GM19467 (cell line): Measurements from ENCODE around the gene CFAP157.

Experiments used
- ATAC-seq: cut with Tn5 transposase; IDR thresholded peaks from one replicate; pipeline ENCODE4 v1.9.1; 2021; ENCODE audit warnings: mild to moderate bottlenecking, moderate library complexity; ENCODE audit not compliant: unreplicated experiment

CFAP157 gene

DNA sequence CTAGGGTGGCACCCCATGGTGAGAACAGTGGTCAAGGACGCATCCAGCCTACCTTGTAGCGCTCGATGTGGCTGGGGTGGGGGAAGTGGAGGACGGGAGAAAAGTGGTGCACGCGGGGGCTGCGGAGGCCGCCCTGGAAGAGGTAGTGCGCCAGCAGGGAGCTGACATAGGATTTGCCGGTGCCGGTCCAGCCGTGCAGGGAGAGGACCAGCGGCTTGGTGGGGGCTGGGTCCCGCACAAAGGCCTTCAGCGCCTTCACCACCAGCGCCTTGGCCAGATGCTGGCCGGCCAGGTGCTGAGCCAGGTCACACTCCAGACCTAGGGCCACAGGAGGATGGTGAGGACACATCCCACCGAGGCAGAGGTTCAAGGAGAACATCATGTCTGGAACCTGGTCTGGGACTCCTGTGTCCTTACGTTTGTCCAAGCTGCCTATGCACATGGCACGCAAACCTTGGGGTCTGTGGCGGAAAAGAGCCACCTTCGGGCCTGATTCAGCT is 27.5 kb downstream of the CFAP157 start:
- ATAC-seq: no peak

DNA sequence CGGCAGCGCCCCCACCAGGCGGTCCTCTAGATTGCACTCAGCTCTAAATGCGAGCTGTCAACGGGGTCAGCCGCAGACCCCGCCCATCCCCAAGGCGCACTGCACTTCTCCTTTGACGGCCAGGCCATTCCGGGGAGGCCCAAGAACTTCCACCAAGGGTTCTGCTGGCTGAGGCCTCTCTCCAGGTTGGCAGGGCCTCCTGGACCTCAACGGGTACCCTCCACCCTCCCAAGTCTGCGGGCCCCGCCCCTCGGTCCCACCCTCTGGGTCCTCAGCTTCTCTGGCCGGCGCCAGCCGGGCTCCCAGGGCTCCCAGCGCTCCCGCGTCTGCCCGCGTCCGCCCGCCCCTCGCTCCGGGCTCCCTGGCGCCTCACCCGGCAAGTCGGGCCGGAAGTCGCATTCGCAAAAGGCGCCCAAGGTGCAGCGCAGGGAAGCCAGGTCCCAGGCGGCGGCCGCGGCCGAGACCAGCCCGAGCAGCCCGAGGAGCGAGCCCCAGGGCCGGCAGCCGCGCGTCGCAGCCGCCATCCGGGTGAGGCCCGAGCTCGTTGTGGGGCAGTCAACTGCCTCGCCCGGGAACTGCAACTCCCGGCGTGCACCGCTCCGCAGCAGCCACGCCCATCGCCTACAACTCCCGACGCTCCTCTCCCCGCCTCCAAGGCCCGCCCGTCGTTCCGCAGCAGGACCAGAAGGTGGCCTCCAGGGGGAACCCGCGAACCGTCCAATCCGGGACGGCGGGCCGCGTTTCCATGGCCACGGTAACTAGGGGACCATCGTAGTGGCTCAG is 28.1 kb downstream of the CFAP157 start, which contains the start of gene TOR2A:
TOR2A (minus strand) TSS at position 548 of the 783 bp plus-strand sequence; CDS start at position 524, 24 bp downstream.
- ATAC-seq: peak; percentile 85

DNA sequence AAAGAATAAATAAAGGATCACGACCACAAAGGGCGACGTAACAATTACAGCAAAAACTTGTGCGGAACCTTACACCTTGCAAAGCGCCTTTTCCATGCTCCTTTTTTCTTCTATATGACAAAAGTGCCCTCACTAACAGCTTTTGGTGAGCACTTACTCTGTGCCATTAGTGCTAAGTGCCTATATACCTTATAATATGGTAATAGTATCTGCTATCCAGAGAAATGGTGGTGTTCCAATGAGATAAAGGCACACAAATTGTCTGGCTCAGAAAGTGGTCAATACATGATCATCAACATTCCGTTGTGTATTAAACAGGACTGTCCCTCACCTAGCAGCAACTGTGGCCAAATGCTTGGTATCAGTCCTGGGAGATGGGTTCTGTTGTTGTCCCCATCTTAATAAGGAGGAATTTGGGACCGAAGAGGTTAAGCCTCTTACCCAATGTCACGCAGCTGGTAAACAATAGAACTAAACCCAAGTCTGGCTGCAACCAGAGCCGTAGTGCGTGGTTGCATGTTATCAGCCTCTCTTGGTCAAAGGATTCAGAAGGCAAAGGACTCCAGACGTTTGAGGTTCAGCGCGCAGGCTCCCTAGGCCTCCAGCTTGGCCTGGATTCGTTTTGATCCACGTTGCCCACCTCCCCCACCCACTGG is 28.9 kb downstream of the CFAP157 start:
- no peak for ATAC-seq

DNA sequence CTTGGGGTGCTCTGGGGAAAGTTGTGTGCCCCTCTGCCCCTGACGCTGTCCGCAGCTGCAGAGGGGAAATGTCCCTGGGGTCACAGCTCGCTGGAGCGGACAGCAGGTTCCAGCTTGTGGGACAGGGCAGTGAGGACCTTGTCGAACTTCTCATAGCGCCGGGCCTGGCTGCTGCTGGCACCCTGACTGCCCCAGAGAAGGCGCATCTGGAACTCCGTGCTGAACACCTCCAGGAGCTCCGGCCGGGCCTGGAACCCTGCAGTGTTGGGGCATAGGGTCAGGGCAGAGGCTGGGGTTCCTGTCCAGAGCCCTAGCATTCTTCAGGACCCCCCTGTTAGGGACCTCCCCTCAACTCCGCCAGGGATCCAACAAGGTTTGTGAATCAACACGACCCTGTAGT is 31.9 kb downstream of the CFAP157 start:
- ATAC-seq: no peak

DNA sequence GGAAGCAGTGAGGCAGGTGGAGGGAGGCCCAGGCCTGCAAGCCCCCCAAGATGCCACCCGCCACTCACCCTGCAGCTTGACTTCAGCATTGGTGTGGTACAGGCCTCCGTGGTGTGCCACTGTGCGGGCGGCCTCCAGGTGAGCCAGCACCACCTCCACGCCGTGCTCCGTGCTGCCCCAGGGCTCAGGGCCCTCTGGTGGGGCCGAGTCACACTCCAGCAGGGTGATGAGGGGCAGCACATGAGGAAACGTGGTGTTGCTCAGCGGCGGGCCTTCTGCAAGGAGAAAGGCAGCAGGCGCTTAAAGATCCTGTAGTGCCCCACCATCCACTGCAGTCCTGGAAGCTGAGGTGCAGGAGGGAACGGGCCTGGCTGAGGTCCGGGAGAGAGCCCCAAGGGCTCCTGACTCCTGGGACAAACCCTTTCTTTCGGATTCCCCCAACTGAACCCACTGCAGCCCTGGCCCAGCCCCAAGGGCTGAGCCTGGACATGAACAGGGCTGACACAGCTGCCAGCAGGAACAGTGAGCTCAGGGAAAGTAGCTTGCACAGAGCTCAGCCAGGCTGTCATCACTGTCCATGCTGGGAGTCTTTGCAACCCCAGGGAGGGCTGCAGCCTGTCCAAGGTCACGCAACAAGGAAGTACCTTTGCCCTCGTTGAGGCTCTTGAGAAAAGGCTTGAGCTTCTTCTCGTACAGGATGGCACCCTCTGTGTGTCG is 33.0 kb downstream of the CFAP157 start:
- ATAC-seq: no peak

DNA sequence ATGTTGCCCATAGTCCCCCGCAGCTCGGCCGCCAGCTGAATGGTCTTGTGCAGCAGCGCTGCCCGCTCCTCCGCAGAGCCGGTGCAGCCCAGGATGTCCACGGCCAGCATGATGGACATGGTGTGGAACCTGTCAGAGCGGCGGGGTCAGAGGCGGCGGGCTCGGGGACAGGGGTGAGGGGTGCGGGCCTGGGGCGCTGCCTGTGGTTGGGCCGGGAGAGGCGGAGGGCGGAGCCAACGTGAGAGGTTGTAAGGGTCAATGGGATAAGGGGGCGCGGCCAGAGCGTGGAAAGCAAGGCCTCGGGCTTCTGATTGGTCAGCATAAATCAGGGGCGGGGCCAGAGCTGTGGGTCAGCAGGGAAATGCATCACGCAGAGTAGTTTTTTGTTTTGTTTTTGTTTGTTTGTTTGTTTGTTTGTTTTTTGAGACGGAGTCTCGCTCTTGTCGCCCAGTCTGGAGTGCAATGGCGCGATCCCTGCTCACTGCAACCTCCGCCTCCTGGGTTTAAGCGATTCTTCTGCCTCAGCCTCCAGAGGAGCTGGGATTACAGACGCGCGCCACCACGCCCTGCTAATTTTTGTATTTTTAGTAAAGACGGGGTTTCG is 35.1 kb downstream of the CFAP157 start:
- no peak for ATAC-seq

DNA sequence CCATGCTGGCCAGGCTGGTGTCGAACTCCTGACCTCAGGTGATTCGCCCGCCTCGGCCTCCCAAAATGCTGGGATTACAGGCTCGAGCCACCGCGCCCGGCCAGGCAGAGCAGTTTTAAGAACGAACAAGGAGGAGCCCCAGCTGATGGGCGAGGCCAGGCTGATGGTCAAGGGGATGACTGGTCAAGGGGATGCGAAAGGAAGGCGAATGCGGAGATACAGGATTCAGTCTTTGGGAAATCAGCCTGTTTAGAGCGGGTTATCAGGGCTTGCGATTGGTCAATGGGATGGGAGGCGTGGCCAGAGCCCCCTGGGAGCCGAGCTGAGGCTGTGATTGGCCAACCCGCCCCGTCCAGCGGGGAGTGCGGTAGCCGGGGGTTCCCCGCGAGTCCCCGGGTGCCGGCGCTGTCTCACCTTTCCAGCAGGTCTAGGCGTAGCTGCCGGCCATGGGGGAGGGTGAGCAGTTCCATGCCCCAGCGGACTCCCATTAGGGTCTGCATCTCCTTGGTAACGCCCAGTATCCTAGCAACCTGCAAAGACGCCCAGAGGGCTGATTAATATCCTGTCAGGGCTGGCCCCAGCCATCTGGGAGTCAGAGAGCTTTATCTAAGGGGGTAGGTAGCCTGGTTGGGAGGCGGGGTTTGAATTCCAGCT is 35.8 kb downstream of the CFAP157 start:
- ATAC-seq: no peak

DNA sequence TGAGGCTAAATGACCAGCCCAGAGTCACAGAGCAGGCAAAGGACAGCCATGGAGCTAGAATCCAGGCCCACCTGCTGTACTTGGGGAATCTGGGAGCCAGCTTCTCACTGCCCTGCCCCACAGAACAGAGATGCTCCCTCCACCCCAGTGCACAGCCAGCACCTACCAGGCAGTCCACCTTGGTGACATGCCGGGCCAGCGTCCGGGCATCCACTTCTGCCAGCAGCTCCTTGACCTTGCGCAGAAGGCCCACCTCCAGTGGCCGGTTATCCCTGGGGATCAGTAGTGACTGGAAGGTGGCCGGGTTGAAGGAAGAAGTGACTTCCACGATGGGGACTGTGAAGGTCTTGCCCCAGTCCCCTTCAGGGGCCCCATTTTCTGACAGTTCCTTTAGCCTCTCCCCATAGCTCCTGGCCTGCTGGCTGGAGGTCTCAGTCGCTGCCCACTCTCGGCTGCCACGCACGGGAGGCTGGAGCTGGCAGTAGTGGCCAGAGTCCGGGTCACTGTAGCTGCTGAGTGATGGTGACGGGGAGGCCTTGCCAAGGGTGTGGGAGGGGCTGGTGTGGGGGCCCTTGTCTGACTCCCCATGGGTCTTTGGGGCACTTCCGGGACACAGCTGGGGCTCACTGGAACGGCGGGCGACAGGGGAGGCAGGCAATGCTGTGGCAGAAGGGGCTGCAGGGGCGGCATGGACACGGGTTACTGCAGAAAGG is 37.8 kb downstream of the CFAP157 start:
- ATAC-seq: no peak

DNA sequence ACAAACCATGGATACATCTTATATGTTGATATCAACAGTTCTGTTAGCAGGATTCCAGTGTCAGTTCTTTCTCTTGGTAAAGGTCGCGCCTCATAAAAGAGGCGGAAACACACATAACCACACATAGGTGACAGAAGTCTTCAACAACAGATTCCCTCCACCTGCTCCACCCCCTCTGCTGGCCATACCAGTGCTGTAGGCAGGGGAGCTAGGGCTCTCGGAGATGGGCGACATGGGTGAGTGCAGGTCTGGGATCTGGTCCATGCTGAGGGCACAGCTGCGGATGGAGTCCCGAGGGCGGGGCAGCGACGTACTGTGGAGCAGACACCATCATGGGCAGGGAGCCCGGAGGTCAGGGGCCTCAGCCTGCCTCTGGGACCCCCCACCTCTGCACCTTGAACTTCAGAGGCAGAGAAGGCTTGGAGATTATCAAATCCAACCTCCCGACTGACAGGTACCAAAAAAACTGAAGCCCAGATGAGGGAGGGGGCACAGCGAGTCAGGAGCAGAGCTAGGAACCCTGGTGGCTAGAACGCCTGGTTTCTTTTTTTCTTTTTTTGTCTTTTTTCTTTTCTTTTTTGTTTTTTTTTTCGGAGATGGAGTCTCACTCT is 40.3 kb downstream of the CFAP157 start:
- no peak for ATAC-seq

DNA sequence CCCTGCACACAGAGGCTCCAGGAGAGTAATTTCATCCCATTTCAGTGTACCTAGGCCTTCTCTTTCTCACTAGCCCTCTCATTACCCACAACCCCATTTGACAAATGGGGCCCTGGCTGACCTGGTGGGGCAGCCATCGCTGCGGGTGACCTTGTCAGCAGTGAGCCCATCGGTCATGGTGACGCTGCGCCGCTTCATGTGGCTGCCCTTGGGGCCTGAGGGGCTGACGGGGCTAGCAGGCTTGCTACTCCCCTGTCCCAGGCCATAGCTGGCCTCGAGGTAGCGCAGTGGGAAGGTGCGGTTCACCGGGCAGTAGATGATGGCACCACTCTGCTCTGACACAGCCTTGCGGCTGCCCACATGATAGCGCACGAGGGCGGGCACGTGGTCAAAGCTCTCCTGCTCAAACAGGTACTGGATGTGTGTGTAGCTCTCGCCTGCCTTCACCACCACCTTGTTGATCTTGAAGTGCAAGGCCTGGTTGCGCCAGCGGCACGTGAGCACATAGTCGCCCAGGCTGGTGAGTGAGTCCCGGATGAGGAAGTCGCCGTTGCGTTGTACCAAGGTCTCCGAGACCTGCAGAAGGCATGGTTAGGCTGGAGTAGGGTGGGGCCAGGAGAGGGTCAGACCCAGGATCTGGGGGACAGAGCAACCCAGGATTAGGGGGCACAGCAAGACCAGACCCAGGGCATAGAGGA is 42.5 kb downstream of the CFAP157 start:
- ATAC-seq: no peak

DNA sequence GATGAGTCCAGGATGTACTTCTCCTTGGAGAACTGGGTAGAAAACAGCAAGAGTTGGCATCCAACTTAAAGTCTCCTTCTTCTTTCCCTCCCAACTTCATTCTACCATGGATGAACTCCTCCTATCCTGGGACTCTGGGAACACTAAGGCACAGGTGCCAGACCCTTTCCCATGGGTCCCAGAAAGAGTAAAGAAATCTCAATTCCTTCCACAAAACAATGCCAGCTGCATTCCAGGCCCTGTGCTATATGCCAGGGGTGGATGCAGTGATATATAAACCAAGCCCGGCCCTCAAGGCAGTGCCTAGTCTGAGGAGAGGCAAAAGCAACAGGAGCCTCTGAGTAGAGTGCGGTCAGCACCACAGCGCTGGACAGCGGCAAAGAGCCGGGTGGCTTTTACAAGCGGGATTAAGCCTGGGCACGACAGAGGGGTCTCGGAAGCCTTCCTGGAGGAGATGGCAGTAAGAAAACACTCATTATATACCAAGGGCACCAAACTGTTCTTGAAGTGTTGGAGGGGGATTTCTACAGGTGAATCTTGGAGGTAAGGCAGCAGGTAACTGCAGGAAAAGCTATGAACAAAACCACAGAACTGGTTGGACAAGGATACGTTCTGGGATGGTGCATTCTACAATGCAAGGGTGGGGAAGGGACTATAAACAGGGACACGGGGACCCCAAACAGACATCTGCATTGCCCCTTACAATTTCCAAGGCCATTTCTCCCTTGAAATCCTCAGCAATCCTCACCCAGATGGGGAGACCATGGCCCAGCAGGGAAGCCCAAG is 44.7 kb downstream of the CFAP157 start:
- ATAC-seq: no peak

DNA sequence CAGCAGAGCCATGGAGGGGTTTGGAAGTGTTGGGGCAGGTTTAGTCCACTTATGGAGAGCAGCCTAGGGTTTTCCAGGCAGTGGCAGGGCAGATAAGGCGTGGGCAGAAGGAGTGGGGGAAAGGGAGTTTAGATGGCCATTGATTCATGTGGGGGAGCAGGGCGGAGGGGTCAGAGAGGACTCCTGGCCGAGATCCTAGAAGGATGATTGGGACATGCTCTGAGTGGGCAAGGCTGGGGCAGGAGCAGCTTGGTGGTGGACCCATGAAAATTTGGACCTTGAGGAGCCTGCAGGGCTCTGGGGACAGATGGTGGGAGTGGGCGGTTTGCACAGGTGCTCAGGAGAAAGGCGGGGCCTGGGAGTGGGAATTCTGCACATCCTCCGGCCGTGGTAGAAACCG is 46.4 kb downstream of the CFAP157 start:
- ATAC-seq: no peak

DNA sequence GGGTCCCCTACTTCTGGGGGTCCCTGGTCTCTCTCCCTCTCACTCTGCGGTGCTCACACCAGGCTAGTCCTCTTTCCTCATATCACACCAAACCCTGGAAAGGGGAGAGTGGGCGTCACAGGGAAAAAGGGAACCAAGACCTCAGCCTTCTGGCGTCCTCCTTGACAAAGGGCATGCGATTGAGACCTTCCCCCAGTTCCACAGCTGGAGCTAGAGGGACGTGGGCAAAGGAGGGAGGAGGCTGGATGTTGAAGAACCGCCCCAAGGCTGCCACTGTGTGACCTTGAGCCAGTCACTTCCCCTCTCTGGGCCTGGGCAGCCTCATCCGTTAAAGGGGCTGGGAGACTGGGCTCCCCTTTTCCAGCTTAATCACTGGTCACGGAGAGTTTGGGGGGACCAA is 46.8 kb downstream of the CFAP157 start:
- no peak for ATAC-seq

DNA sequence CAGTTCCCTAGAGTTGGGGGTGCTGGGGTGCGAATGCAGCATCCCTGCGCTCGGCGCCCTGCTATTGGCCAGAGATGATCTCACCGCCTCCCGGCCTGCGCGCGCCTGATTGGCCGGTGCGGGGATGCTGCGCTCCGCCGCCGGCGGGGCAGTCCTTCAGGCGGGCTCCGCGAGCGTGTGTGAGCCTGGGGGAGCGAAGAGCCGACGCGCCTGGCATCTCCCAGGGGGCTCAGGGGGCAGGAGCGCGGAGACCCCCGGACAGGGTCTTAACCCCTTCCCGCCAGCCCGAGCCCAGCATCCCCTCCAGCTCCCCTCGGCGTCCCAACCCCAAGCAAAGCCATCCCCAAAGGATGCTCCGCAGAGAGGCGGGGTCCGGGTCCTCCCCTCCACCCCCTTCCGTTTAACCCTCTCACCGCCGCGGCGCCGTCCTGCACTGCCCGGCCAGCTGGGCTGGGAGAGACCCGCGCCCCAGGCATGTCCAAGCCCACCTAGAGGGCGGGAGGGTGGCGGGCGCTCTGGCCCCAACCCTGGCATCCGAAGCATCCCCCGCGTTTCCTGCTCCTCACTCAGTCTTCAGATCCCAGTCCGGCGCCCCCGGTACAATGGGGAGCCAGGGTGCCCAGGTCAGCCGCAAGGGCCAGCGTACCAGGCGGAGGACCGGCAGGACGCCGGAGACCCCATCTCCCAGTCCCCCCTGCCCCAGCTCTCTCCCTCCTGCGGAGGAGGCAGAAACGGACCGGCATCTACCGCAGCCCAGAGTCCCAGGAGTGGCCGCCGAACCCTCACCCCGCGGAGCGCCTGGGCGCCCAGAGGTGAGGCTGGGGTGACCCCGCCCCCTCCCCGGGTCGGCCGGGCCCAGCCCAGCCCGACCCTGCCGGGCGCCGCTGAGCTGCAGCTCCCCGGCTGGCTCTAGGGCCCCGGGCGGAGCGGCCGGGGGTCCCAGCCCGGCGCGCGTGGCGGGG is 47.6 kb downstream of the CFAP157 start:
- ATAC-seq: no peak

DNA sequence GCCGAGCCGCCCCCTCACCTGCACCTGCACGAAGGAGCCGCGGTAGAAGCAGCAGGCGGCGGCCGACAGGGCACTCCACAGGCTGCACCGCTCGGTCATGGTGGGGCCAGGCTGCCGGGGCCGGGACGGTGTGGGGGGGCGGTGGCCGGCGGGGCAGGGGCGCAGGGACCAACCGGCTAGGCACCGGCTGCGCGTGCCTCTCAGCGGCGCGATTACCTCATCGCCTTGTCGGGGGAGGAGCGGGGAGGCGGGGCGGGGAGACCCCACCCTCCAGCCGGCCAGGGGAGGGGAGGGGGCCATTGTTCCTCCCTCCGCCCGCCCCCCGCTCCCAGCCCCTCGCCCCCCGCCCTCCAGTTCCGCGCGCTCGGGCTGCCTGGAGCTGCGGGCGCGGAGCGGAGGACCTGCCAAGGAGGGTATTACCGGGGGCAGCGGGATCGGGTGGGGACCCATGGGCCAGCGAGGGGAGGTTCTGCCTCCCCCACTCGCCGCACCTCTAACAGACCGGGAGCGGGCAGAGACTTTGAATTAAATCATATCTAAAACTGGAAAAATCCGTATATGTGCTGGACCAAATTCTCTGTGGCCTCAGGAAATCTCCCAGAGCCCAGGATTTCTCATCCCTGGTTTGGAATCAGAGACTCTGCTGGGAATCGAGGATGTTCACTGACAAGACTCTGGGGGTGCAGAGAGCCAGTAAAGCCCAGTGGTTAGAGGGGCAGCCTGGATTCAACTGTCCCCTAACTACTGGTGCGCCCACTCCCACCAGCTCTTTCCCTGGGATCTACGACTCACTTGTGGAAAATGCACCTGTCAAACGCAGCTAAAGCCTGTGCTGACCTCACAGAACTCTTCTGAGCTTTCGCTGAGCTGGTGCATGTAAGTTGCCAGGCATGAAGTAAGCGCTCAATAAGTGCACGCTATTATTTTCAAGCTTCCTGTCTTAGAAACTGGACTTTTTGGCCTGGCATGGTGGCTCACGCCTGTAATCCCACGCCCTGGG is 48.6 kb downstream of the CFAP157 start:
- ATAC-seq: no peak

DNA sequence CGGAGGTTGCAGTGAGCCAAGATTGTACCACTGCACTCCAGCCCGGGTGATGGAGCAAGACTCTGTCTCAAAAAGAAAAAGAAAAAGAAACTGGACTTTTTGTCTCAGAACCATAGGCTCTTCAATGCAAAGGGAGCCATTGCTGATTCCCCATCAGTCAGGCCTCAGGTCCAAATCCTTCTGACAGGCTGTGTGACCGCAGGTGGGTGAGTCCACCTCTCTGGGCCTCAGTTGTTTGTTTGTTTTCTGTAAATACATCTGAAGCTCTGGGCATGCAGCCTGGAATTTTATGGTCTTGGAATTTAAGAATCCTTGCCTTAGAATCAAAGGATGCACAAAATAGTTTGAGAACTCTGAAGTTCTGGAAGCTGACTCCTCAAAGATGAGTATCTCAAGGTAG is 49.4 kb downstream of the CFAP157 start:
- ATAC-seq: no peak
